ENCODE data around the gene ENPP1. TPM values are rescaled to one million over a fixed set of nuclear protein-coding genes. Genes with fewer than 3 reads are reported as not detected.

The ENPP1 gene
- total RNA-seq = 0.21 TPM

DNA sequence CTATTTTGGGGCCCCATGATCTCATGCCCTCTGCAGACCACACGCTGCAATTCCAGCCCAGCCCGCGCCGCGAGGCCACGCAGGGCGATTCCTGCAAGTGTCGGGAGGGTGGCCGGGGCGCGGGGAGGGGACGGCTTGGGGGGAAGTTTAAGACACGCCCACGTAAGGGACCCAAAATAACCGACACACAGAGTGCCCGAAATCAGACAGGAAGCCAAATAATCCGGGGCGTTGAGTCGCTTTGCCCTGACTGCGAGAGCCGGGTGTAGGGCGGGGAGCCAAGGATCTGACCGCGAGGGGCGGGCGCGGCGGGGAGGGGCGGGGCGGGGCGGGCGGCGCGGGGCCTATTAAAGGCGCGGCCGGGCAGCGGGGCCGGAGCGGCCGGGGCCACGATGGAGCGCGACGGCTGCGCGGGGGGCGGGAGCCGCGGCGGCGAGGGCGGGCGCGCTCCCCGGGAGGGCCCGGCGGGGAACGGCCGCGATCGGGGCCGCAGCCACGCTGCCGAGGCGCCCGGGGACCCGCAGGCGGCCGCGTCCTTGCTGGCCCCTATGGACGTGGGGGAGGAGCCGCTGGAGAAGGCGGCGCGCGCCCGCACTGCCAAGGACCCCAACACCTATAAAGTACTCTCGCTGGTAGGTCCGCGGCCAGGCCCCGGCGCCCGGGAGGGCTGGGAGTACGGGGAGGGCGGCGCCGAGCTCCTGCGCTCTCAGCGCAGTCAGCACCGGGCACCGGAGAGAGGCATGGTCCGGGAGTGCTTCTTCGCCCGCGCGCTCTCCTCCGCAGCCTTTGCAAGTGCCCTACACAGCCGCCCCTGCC lies at the start of gene ENPP1:
TSS of gene ENPP1 (plus strand) at position 377 of the 816 bp plus-strand sequence. CDS start at position 393, 16 bp downstream.
- Histone ChIP-seq H3K27me3 (ENCODE audit: insufficient read depth, low read length) (peaks cover 39% of the 10 kb centered on the region), H3K9me3 (ENCODE audit: low read depth, low read length) (no peaks in the 10 kb centered on the region), H3K4me3 (ENCODE audit: low read length) (peak within 1 kb of the TSS; percentile 29), H3K4me1 (ENCODE audit: insufficient read depth, low read length) (peaks cover 8% of the 10 kb centered on the region)

DNA sequence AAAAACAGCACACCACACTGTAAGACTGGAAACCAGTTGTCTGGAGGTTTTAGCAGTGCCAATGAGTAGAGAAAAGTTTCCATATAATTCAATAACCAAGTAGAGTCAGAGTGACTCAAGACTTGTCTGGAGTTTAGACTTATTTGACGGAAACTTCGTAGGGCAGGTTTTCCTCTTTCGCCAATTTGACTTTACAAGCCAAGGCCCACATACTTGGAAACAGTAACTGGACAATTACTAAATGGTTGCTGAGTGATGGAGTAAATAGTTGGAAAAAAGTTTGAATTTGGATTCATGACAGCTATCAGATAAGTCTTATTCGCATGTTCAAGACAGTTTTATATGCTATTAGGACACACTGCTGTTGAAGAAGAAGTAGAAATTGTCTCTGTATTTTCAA lies 48.9 kb upstream of the ENPP1 start:
- Histone ChIP-seq H3K9me3 (ENCODE audit: low read depth, low read length) (no peaks in the 10 kb centered on the region), H3K27me3 (ENCODE audit: insufficient read depth, low read length) (peaks cover 3% of the 10 kb centered on the region), H3K4me1 (ENCODE audit: insufficient read depth, low read length) (no peaks in the 10 kb centered on the region), H3K4me3 (ENCODE audit: low read length) (no peak overlapping the region)

DNA sequence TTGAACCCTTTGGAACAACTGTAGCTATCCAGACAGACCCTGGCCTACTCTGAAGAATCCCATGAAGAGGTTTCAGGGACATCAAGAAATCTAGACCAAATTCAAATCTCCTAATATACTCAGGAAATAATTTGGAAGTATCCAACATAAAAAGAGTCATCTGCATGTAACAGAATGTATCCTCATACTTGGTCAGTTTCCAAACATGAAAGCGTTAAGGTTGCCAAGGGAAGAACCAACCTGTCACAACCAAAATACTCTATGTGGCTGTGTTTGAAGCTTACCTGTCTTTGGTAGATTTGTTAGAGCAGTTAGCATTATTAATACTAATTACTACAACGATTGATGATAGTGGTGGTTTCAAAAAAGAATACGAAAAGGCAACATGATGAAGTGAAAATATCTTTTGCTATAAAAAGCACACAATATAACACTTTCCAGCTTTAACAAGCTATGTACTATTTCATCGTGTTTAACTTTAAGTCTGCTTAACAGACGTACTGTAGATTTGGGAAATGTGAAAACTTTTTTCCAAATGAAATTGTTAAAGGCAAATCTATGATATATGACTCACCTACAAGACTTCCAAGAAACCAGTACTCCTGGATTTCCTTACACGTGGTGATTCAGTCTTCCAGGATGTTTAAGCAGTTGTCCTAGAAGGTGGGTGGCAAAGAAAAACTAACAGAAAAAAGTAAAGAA lies 46.6 kb upstream of the ENPP1 start:
- Histone ChIP-seq H3K4me1 (ENCODE audit: insufficient read depth, low read length) (no peaks in the 10 kb centered on the region), H3K9me3 (ENCODE audit: low read depth, low read length) (no peaks in the 10 kb centered on the region), H3K27me3 (ENCODE audit: insufficient read depth, low read length) (peaks cover 6% of the 10 kb centered on the region), H3K4me3 (ENCODE audit: low read length) (no peak overlapping the region)

DNA sequence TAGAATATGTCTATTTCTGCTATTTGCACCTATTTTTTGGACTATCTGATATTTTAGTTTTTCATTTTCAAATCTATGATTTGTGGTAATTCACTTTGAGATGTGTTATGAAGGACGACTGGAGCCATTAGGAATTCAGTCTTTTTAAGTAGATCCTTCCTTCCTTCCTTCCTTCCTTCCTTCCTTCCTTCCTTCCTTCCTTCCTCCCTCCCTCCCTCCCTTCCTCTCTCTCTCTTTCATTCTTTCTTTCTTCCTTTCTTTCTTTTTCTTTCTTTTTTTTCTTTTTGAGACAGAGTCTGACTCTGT lies 46.1 kb upstream of the ENPP1 start:
- Histone ChIP-seq H3K4me1 (ENCODE audit: insufficient read depth, low read length) (no peaks in the 10 kb centered on the region), H3K9me3 (ENCODE audit: low read depth, low read length) (no peaks in the 10 kb centered on the region), H3K4me3 (ENCODE audit: low read length) (no peak overlapping the region), H3K27me3 (ENCODE audit: insufficient read depth, low read length) (peaks cover 6% of the 10 kb centered on the region)

DNA sequence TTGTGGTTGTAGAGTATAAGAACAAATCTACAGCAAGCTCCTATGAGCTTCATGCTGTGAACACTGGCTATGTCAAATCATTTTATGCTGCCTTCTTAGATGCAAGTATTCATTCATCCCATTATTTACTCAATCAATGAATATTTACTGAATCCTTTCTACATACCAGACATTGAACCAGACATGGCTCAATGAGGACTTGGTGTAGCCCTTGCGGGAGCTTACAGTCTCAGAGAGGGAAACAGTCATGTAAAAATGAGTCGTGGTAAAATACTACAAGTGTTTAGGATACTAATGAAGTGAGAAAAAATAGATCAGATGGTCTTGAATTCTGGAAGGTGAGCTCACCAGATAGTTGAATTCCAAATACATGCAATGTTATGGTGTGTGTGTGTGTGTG lies 44.8 kb upstream of the ENPP1 start:
- H3K9me3 ChIP-seq (ENCODE audit: low read depth, low read length) = no peaks in the 10 kb centered on the region
- peaks cover 6% of the 10 kb centered on the region for H3K27me3 ChIP-seq (ENCODE audit: insufficient read depth, low read length)
- H3K4me1 ChIP-seq (ENCODE audit: insufficient read depth, low read length) = no peaks in the 10 kb centered on the region
- H3K4me3 ChIP-seq (ENCODE audit: low read length) = no peak overlapping the region

DNA sequence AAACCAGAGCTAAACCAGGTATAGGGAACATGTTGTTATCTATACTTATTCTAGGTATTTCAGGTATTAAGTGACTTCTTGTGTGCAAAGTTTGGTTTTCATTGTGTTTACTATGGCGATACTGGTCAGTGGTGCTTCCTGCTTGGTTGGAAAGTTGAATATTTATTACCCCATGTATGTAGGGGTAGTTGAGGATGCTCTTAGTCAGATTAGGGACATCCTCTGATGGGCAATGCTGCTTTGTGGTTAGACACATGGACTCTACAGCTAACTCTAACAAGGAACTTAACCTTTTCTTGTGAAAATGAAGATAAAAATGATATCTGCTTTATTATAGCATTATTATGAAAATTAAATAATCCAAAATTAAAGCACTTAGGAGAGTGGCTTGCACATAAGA lies 44.1 kb upstream of the ENPP1 start:
- Histone ChIP-seq H3K27me3 (ENCODE audit: insufficient read depth, low read length) (peaks cover 6% of the 10 kb centered on the region), H3K4me3 (ENCODE audit: low read length) (no peak overlapping the region), H3K9me3 (ENCODE audit: low read depth, low read length) (no peaks in the 10 kb centered on the region), H3K4me1 (ENCODE audit: insufficient read depth, low read length) (no peaks in the 10 kb centered on the region)

DNA sequence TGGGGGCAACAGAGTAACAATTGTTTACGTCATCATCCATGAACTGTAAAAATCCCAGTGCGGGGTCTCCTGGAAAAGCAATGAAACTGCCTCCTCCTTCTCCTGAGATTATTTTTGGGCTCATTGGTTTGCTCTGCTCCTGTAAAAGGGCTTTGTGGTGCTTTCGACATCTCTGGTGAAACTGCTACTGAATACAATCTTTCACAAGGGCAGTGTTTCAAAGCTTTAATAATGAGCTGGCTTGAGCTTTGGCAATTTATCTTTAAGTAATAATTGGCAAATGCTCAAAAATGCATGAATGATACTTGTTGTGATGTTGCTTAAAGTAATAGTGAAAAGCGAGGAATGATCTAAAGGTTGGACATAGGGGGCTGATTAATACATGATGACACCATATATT lies 43.5 kb upstream of the ENPP1 start:
- Histone ChIP-seq H3K27me3 (ENCODE audit: insufficient read depth, low read length) (peaks cover 6% of the 10 kb centered on the region), H3K9me3 (ENCODE audit: low read depth, low read length) (no peaks in the 10 kb centered on the region), H3K4me3 (ENCODE audit: low read length) (no peak overlapping the region), H3K4me1 (ENCODE audit: insufficient read depth, low read length) (no peaks in the 10 kb centered on the region)

DNA sequence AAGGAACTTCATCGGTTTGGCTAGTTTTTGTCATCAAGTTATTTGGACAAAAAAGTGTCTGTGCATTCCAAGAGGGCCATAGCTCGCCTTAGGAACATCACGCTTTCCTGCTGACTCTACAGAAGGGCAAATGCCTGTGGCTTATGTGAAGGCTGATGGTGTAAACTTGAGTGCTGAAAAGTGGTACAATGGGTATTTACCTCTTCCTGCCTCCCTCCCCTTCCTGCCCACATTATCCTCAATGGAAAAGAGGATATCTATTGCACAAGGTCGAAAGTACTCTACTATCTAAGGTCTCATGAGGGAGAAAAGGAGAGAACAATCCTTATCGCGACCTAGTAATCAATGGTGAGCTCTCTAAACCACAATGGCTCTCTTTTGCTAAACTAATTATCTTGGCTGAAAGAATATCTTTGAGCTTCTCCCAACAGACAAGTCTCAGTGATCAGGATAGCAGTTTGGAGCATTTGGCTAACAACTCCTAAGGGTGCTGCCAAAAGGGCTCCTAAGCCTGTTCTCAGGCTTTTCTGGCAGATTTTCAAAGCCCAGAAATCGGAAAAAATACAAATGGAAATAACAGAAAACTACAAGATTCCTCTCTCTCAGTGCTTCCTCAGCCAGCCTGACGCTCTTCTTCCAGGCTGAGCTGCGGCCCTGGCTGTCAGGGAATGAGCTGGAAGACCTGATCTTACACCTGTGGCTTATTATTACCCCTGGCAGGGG lies 42.6 kb upstream of the ENPP1 start:
- Histone ChIP-seq H3K4me1 (ENCODE audit: insufficient read depth, low read length) (no peaks in the 10 kb centered on the region), H3K9me3 (ENCODE audit: low read depth, low read length) (no peaks in the 10 kb centered on the region), H3K4me3 (ENCODE audit: low read length) (no peak overlapping the region), H3K27me3 (ENCODE audit: insufficient read depth, low read length) (peaks cover 6% of the 10 kb centered on the region)

DNA sequence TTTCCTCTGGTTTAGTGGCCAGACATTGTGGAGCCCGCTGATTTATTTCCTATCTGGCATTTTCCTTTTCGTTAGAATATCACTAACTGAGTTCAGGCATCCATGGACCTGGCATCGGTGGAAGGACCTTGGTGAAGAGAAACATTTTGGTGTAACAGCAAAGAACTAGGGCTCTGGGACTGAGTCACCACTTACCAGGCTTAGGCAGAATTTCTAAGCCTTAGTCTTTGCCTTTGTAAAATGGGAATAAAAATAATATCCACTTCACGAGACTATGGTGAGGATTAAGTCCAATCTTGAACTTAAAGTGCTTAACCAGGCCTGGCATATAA lies 42.0 kb upstream of the ENPP1 start:
- H3K4me3 ChIP-seq (ENCODE audit: low read length) = no peak overlapping the region
- H3K27me3 ChIP-seq (ENCODE audit: insufficient read depth, low read length) = peaks cover 6% of the 10 kb centered on the region
- no peaks in the 10 kb centered on the region for H3K4me1 ChIP-seq (ENCODE audit: insufficient read depth, low read length)
- no peaks in the 10 kb centered on the region for H3K9me3 ChIP-seq (ENCODE audit: low read depth, low read length)

DNA sequence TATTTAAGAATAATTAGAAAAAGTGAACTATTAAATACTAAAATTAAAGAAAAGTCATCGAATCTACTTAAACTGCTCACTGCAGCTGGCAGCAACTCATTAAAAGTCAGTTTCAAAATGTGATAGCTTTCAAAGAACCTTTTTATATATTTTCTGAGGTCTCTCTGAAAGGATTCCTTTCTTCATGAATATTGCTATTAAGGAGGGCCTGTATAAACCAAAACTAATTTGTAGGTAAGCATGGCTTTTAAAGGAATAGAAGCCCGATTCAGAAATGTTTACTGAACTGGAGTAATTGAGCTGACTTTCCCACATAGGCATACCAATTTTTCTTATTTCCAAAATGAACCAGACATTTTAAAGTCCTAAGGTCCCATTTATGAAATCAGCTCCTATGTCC lies 41.2 kb upstream of the ENPP1 start:
- Histone ChIP-seq H3K9me3 (ENCODE audit: low read depth, low read length) (no peaks in the 10 kb centered on the region), H3K27me3 (ENCODE audit: insufficient read depth, low read length) (peaks cover 6% of the 10 kb centered on the region), H3K4me1 (ENCODE audit: insufficient read depth, low read length) (no peaks in the 10 kb centered on the region), H3K4me3 (ENCODE audit: low read length) (no peak overlapping the region)

DNA sequence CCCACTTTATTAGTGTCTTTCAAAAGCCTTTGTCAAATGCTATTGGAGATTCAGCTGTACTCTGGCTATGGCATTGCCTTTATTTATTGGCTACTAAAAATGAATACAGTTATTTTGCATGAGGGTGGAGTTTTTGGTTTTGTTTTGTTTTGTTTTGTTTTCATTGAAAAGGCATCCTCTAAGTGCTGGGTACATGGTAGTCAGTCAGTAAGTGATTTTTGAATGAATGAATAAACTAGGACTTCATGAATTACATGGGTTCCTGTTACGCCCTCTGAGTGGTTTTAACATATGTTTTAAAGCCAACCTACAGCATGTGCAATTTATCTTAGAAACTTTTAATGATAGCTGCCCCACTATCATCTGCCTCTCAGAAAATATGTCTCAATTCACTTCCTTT lies 38.9 kb upstream of the ENPP1 start:
- H3K4me1 ChIP-seq (ENCODE audit: insufficient read depth, low read length) = no peaks in the 10 kb centered on the region
- peaks cover 6% of the 10 kb centered on the region for H3K27me3 ChIP-seq (ENCODE audit: insufficient read depth, low read length)
- H3K4me3 ChIP-seq (ENCODE audit: low read length) = no peak overlapping the region
- H3K9me3 ChIP-seq (ENCODE audit: low read depth, low read length) = no peaks in the 10 kb centered on the region

DNA sequence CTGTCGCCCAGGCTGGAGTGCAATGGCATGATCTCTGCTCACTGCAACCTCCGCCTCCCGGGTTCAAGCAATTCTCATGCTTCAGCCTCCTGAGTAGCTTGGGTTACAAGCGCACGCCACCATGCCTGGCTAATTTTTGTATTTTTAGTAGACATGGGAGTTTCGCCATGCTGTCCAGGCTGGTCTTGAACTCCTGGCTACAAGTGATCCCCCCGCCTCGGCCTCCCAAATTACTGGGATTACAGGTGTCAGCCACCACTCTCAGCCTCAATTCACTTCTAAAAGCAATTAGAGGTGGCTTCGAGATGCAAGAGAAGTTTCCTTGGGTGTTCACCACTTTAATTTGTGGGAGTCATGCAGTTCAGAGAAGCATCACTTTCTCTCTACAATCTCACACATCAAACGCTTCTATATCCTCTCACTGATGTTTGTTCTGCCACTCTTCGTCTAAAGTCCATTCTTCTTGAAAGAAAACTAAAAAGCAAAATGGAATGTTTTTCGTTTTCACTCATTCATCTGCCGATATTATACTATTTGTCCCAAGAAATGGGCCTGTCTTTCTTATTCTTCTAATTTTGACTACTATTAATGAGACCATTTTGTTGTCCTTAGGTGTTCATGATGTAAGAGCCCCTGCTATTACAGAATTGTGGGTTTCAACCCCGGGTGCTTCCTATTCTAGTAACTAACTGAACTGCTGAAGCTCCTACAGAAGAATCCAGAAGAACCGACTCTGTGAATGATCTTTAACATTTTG lies 38.3 kb upstream of the ENPP1 start:
- H3K4me3 ChIP-seq (ENCODE audit: low read length) = no peak overlapping the region
- no peaks in the 10 kb centered on the region for H3K9me3 ChIP-seq (ENCODE audit: low read depth, low read length)
- H3K27me3 ChIP-seq (ENCODE audit: insufficient read depth, low read length) = peaks cover 3% of the 10 kb centered on the region
- H3K4me1 ChIP-seq (ENCODE audit: insufficient read depth, low read length) = no peaks in the 10 kb centered on the region

DNA sequence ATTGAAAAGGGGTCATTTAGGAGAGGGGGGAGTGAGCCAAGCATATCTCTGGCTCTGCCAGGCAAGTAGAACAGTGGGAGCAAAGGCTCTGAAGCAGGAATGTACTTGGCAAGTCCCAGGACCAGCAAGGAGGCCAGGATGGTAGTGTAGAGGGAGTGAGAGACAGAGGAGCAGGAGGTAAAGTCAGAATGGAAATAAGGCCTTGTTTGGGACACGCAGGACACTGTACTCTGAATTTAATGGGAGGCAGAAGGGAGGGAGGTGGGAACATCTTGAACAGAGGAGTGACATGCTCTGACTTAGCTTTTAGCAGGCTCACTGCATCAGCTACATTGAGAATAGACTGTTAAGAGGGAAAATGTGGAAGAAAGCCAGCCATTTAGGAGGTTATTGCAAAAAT lies 37.0 kb upstream of the ENPP1 start:
- H3K4me3 ChIP-seq (ENCODE audit: low read length) = no peak overlapping the region
- no peaks in the 10 kb centered on the region for H3K27me3 ChIP-seq (ENCODE audit: insufficient read depth, low read length)
- H3K4me1 ChIP-seq (ENCODE audit: insufficient read depth, low read length) = no peaks in the 10 kb centered on the region
- no peaks in the 10 kb centered on the region for H3K9me3 ChIP-seq (ENCODE audit: low read depth, low read length)

DNA sequence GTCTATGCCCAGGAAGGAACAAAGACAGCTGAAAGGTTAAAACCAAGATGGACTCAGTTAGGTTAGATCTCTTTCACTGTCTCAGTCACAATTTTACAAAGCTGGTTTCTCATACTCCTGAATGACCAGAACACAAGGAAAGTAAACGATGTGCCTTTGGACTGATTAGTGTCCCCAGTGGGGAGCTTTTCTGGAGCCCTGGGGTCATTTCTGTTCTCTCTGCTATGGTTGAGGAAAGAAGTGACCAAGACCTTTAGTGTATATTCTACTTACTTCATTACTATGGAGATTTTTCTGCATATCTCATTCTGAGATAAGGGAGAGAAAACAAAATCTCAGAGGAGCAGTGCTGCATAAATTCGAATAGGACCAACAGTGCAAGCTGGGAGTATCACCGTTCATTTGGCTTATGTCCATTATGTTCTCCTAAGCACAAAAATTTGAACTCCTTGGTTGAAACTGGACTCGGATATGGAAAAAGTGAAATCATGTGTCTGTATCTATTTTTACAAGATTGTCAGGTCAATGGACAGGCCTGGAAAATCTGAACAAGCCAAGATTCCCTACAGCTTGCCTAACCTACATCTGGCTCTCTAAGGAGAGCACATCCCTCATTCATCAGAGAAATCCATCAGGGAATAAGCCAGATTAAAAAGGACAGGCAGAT lies 34.4 kb upstream of the ENPP1 start:
- Histone ChIP-seq H3K4me3 (ENCODE audit: low read length) (no peak overlapping the region), H3K9me3 (ENCODE audit: low read depth, low read length) (no peaks in the 10 kb centered on the region)

More for the DNA sequence above, 34.4 kb upstream of the ENPP1 start:
- no peaks in the 10 kb centered on the region for H3K4me1 ChIP-seq (ENCODE audit: insufficient read depth, low read length)
- H3K27me3 ChIP-seq (ENCODE audit: insufficient read depth, low read length) = no peaks in the 10 kb centered on the region

Data from mononuclear cell (primary cell).